H1 (cell line): ENCODE data around the gene PAX7. TPM values are rescaled to one million over a fixed set of nuclear protein-coding genes. Genes with fewer than 3 reads are reported as not detected.
A peak's percentile ranks its signal among the peaks of the same experiment; 100 is the strongest.

Experiments
- CBX8 ChIP-seq: fragments of 300-800, 300-1000 bp; sonication (generic); IDR thresholded peaks from 2 replicates; pipeline ENCODE4 v1.7.1; 2016; ENCODE audit warnings: low read depth, low read length, borderline replicate concordance
- CHD1 ChIP-seq: IDR thresholded peaks from 2 replicates; pipeline ENCODE4 v1.6.1; 2012; ENCODE audit warnings: low read depth, low read length, improper control_type of control experiment
- GABPA ChIP-seq: IDR thresholded peaks from 2 replicates; pipeline ENCODE4 v1.6.1; 2011; ENCODE audit warnings: mild to moderate bottlenecking, low read length, moderate library complexity, borderline replicate concordance; ENCODE audit not compliant: insufficient read depth
- JUN ChIP-seq: IDR thresholded peaks from 2 replicates; pipeline ENCODE4 v1.6.1; 2011; ENCODE audit warnings: low read depth, mild to moderate bottlenecking, improper control_type of control experiment, low read length
- KDM4A ChIP-seq: IDR thresholded peaks from one replicate; pipeline ENCODE4 v1.7.1; 2012; ENCODE audit warnings: low read depth, mild to moderate bottlenecking, moderate library complexity, low read length, inconsistent platforms; ENCODE audit not compliant: severe bottlenecking
- RBBP5 ChIP-seq: IDR thresholded peaks from 2 replicates; pipeline ENCODE4 v1.7.1; 2012; ENCODE audit warnings: low read depth, mild to moderate bottlenecking, inconsistent platforms, low read length, moderate library complexity, borderline replicate concordance
- RNF2 ChIP-seq: fragments of 200-900, 300-1000 bp; sonication (generic); IDR thresholded peaks from 2 replicates; pipeline ENCODE4 v1.7.1; 2016; ENCODE audit warnings: borderline replicate concordance, low read depth, mild to moderate bottlenecking, antibody characterized with exemption, low read length; ENCODE audit not compliant: poor library complexity, severe bottlenecking; ENCODE audit errors: missing control alignments
- SIRT6 ChIP-seq: IDR thresholded peaks from one replicate; pipeline ENCODE4 v1.7.1; 2012; ENCODE audit warnings: low read length, inconsistent platforms
- TAF1 ChIP-seq: IDR thresholded peaks from 2 replicates; pipeline ENCODE4 v1.6.1; 2011; ENCODE audit warnings: mild to moderate bottlenecking, low read depth, low read length
- polyA plus RNA-seq, 7 experiments: library from polyadenylated mRNA; depleted of rRNA in 3 of 7; stranded (reverse) in 5 of 7; unstranded in 2 of 7; fragments of >200 nt in 5 of 7; fragments of 200-250 nt in 2 of 7; gene quantifications; 1 replicate in 5 of 7; 2 replicates in 1 of 7; 4 replicates in 1 of 7; pipeline versions ENCODE4 v1.2.1 to v1.2.3, GENCODE V29; 2011 to 2013; ENCODE audit warnings: missing spikeins in 2 of 7, mixed read lengths in 2 of 7
- total RNA-seq: library from RNA; stranded (reverse); fragmentation: NEBNext Ultra II Directional; extraction: Animal tissue kit (Norgen Biotek cat#: 25700); gene quantifications from 2 replicates; pipeline ENCODE4 v1.2.1, GENCODE V29; 2021

Gene PAX7
- total and polyA plus RNA-seq, 2 of the 8 experiments (the other 6 are each of a cell fraction or from before 2014, with no cell fraction given), result not detected

- TF ChIP-seq JUN (no peak), GABPA (0 out of 2 replicates have a peak, but pooled peaks have one; percentile 37), RNF2 (peak; percentile 98), CHD1 (no peak), SIRT6 (no peak), CBX8 (peak; percentile 98; the same call in 1 of the 2 replicates), TAF1 (no peak), KDM4A (peak; percentile 58), RBBP5 (no peak)
Observed at GRCh38 chr1:18631496-18632217, 1.0 kb downstream of the PAX7 start (continued).
